Thoracic aorta endothelial cell (primary cell): ENCODE data around the gene NCKAP5. TPM values are rescaled to one million over a fixed set of nuclear protein-coding genes. Genes with fewer than 3 reads are reported as not detected.

ENCODE experiments used
- small RNA-seq: library from RNA; depleted of rRNA; stranded (forward); fragments of <200 nt; gene quantifications from one replicate; pipeline ENCODE3, GENCODE V24; 2012
- total RNA-seq: library from RNA; depleted of rRNA; stranded (reverse); fragments of >200 nt; gene quantifications from 2 replicates; pipeline ENCODE4 v1.2.3, GENCODE V29; 2012

Gene NCKAP5
- total RNA-seq: 0.50 and 1.5 TPM in 2 replicates

GRCh38 chr2:133568172-133568571, at the start of gene NCKAP5:
TSS of gene NCKAP5 (minus strand) at chr2:133568463. CDS start at chr2:133517526, 50,937 bp downstream.

GRCh38 chr2:132669908-132670495, 898.3 kb downstream of the NCKAP5 start, which contains the start of gene LYPD1:
TSS of gene LYPD1 (minus strand) at chr2:132670205. CDS start at chr2:132669932, 273 bp downstream.

Small RNAs within 50 kb of the gene (small RNA-seq; reads per million reads assigned to genes)
- not detected for gene AC016909.1
- not detected for gene RN7SKP154
- gene RNU6-579P: not detected
